HG02981 (cell line): ENCODE results near the gene ARHGDIA.

Source experiments
- ATAC-seq: cut with Tn5 transposase; IDR thresholded peaks from one replicate; pipeline ENCODE4 v1.9.1; 2021; ENCODE audit warnings: mild to moderate bottlenecking, moderate library complexity; ENCODE audit not compliant: unreplicated experiment

ARHGDIA gene

GRCh38 chr17:81906476-81907218 is 35.5 kb upstream of the ARHGDIA start:
- ATAC-seq = no peak

- no peak for ATAC-seq
These were observed 34.9 kb upstream of the ARHGDIA start for GRCh38 chr17:81905993-81906392.

GRCh38 chr17:81905424-81905875 is 34.3 kb upstream of the ARHGDIA start:
- no peak for ATAC-seq

- ATAC-seq = no peak
These were observed 33.7 kb upstream of the ARHGDIA start for GRCh38 chr17:81904600-81905423.

- no peak for ATAC-seq
These were observed 32.9 kb upstream of the ARHGDIA start for GRCh38 chr17:81903896-81904599.

GRCh38 chr17:81903415-81903831 is 32.3 kb upstream of the ARHGDIA start:
- ATAC-seq = no peak

- ATAC-seq = no peak
These were observed 31.7 kb upstream of the ARHGDIA start for GRCh38 chr17:81902653-81903414.

- no peak for ATAC-seq
These were observed 31.0 kb upstream of the ARHGDIA start, which contains the start of gene NPB for GRCh38 chr17:81902023-81902652. NPB (plus strand) TSS chr17:81902238; CDS start chr17:81902278, 40 bp downstream.

- ATAC-seq = no peak
These were observed 30.3 kb upstream of the ARHGDIA start for GRCh38 chr17:81901167-81902022.

- ATAC-seq = no peak
These were observed 29.2 kb upstream of the ARHGDIA start for GRCh38 chr17:81900181-81900820.

- no peak for ATAC-seq
These were observed 28.5 kb upstream of the ARHGDIA start for GRCh38 chr17:81899514-81900166.

GRCh38 chr17:81898885-81899284 is 27.7 kb upstream of the ARHGDIA start:
- ATAC-seq = no peak

GRCh38 chr17:81898029-81898866 is 27.1 kb upstream of the ARHGDIA start:
- ATAC-seq = no peak

GRCh38 chr17:81895400-81895799 is 24.3 kb upstream of the ARHGDIA start:
- no peak for ATAC-seq

- peak; percentile 19 for ATAC-seq
These were observed 20.1 kb upstream of the ARHGDIA start for GRCh38 chr17:81891303-81891552.

- ATAC-seq = no peak
These were observed 19.5 kb upstream of the ARHGDIA start for GRCh38 chr17:81890447-81891302.

- no peak for ATAC-seq
These were observed 18.5 kb upstream of the ARHGDIA start for GRCh38 chr17:81889602-81890001.
